Left lung (tissue), 10 donors: ENCODE results near the gene SMIM30. TPM values are rescaled to one million over a fixed set of nuclear protein-coding genes. Genes with fewer than 3 reads are reported as not detected.

Experiments
- ATAC-seq: fragments of 200-7000 bp; cut with Tn5 transposase; one replicate; pipeline ENCODE4 v1.9.1; 2020; ENCODE audit warnings: moderate library complexity
- DNase-seq, 4 donors: peaks; one replicate each; pipeline ENCODE4 v3.0.0-alpha.2; 2013 to 2020
- H3K27ac ChIP-seq, 2 donors: fragments of 200-600 bp; sonication (generic) in 1 of 2; one replicate each; pipeline versions ENCODE4 v1.5.0 to v1.8.0; 2020 to 2021
- H3K27me3 ChIP-seq, 2 donors: fragments of 200-600 bp; sonication (generic) in 1 of 2; one replicate each; pipeline versions ENCODE4 v1.5.0 to v1.8.0; 2020 to 2021
- H3K36me3 ChIP-seq, 2 donors: fragments of 200-600 bp; sonication (generic) in 1 of 2; one replicate each; pipeline versions ENCODE4 v1.5.0 to v1.8.0; 2020 to 2021
- H3K4me1 ChIP-seq, 2 donors: fragments of 200-600 bp; one replicate each; pipeline ENCODE4 v1.8.0; 2021
- H3K4me3 ChIP-seq, 2 donors: fragments of 200-600 bp; sonication (generic) in 1 of 2; one replicate each; pipeline versions ENCODE4 v1.5.0 to v1.8.0; 2020 to 2021; ENCODE audit warnings: mild to moderate bottlenecking in 1 of 2
- H3K9me3 ChIP-seq, 2 donors: fragments of 200-600 bp; sonication (generic) in 1 of 2; one replicate each; pipeline versions ENCODE4 v1.5.0 to v1.8.0; 2020 to 2021
- CTCF ChIP-seq, 2 donors: fragments of 200-600 bp; sonication (generic) in 1 of 2; IDR thresholded peaks; one replicate each; pipeline versions ENCODE4 v1.5.0 to v1.8.0; 2021; ENCODE audit warnings: antibody characterized with exemption in 2 of 2
- intact Hi-C, 2 donors: fragments of 100-400 bp; cut with DNase I; formaldehyde crosslinking; loops; one replicate each; pipeline versions ENCODE4 v1.11.2 to v1.14.2; 2022
- polyA plus RNA-seq, 6 donors: library from polyadenylated mRNA; unstranded; fragments of 120-200 nt; gene quantifications; one replicate each; pipeline ENCODE4 v1.2.1, GENCODE V29; 2013; ENCODE audit not compliant: insufficient read length in 6 of 6
- total RNA-seq, 2 donors: library from RNA; stranded (reverse); fragmentation: NEBNext Ultra II Directional; extraction: Animal tissue kit (Norgen Biotek cat#: 25700); gene quantifications; one replicate each; pipeline ENCODE4 v1.2.1, GENCODE V29; 2021
- donor health status: DM: no; HTN: yes; CAD: no.
- donor health status: DM: no; HTN: no; CAD: no.

SMIM30 gene
- total and polyA plus RNA-seq, 8 donors, result 50.8 to 80.0 (median 70.5) TPM

- DNase-seq (no peak), ATAC-seq (no peak)
- Histone ChIP-seq H3K27me3 (no peaks in the 10 kb centered on the region), H3K27ac (no peak overlapping the region), H3K36me3 (no peaks in the 10 kb centered on the region), H3K9me3 (no peaks in the 10 kb centered on the region), H3K4me3 (no peak overlapping the region), H3K4me1 (no peaks in the 10 kb centered on the region)
- intact Hi-C loops, result no loop called here
- no peak for TF ChIP-seq CTCF (IDR thresholded peaks at IDR 0.05)
Observed at GRCh38 chr7:113093561-113093960, 24.8 kb downstream of the SMIM30 start.

- TF ChIP-seq CTCF (IDR thresholded peaks at IDR 0.05), result no peak
- H3K4me1 ChIP-seq, result no peaks in the 10 kb centered on the region
- intact Hi-C loops, result no loop called here
- no peak for ATAC-seq
- no peaks in the 10 kb centered on the region for H3K27me3 ChIP-seq
- no peak overlapping the region for H3K4me3 ChIP-seq
- no peaks in the 10 kb centered on the region for H3K9me3 ChIP-seq
- no peaks in the 10 kb centered on the region for H3K36me3 ChIP-seq
- DNase-seq, result no peak
- no peak overlapping the region for H3K27ac ChIP-seq
Observed at GRCh38 chr7:113092762-113093161, 25.6 kb downstream of the SMIM30 start.

- no peaks in the 10 kb centered on the region for H3K4me1 ChIP-seq
- peak overlapping the region in 1 of 2 donors; percentile 39 for H3K4me3 ChIP-seq
- H3K27ac ChIP-seq, result no peak overlapping the region
- H3K27me3 ChIP-seq, result peaks cover 0 to 44% of the 10 kb centered on the region in 2 donors
- peak in 1 of 4 donors; percentile 60 for DNase-seq
- intact Hi-C loops, result no loop called here
- no peak for TF ChIP-seq CTCF (IDR thresholded peaks at IDR 0.05)
- H3K36me3 ChIP-seq, result no peaks in the 10 kb centered on the region
- ATAC-seq, result peak; percentile 68
- no peaks in the 10 kb centered on the region for H3K9me3 ChIP-seq
Observed at GRCh38 chr7:113087071-113087998, 31.0 kb downstream of the SMIM30 start.

- ATAC-seq (peak; percentile 94), DNase-seq (peak in 3 of 4 donors; percentile 53 to 87 (median 83))
- peaks cover 0 to 44% of the 10 kb centered on the region in 2 donors for H3K27me3 ChIP-seq
- H3K9me3 ChIP-seq, result no peaks in the 10 kb centered on the region
- TF ChIP-seq CTCF (IDR thresholded peaks at IDR 0.05), result no peak
- no peaks in the 10 kb centered on the region for H3K4me1 ChIP-seq
- intact Hi-C loops, result no loop called here
- H3K27ac ChIP-seq, result no peak within 1 kb of the TSS
- H3K36me3 ChIP-seq, result no peaks in the 10 kb centered on the region
- peak within 1 kb of the TSS; percentile 34 to 39 for H3K4me3 ChIP-seq
Observed at GRCh38 chr7:113086431-113086888, 31.9 kb downstream of the SMIM30 start, which contains the start of gene GPR85. Gene GPR85, minus strand, starts transcription at chr7:113086827. Its CDS starts 2,106 bp downstream, at chr7:113084721.

GRCh38 chr7:113085781-113086390, 32.5 kb downstream of the SMIM30 start:
- DNase-seq (no peak), ATAC-seq (peak; percentile 35)
- intact Hi-C loops, result no loop called here

More at GRCh38 chr7:113085781-113086390, 32.5 kb downstream of the SMIM30 start:
- H3K27me3 ChIP-seq, result peaks cover 0 to 44% of the 10 kb centered on the region in 2 donors
- no peaks in the 10 kb centered on the region for H3K36me3 ChIP-seq
- no peak overlapping the region for H3K27ac ChIP-seq
- no peak for TF ChIP-seq CTCF (IDR thresholded peaks at IDR 0.05)
- H3K9me3 ChIP-seq, result no peaks in the 10 kb centered on the region
- H3K4me3 ChIP-seq, result peak overlapping the region in 1 of 2 donors; percentile 39
- H3K4me1 ChIP-seq, result no peaks in the 10 kb centered on the region
